ENCODE results near the gene PRM3. TPM values are rescaled to one million over a fixed set of nuclear protein-coding genes. Genes with fewer than 3 reads are reported as not detected.
A peak's percentile ranks its signal among the peaks of the same experiment; 100 is the strongest.

The PRM3 gene
- total and polyA plus RNA-seq, 4 experiments from 2014 or later: not detected

DNA sequence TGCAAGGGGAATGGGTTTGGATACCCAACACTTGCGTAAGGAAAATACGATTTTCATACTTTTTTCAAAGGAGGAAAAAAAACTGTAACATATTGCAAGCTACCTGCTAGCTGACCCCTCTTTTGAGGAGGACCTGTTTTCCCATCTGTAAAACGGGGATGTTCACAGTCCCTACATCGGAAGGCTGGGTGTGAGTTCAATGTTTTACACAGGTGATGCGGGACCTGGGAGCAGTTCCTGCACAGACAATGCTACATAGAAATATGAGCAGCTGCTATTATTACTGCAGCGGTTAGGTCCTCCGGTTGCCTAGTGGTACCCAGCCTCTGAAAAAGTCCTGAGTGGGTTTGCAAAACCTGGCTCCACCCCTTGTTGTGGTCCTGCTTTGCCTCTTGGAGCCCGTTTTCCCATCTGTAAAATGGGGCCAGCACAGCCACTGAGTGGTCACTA is 20.9 kb downstream of the PRM3 start:
- intact Hi-C loops (cut with micrococcal nuclease): loop anchor here (5.0 to 10.0 kb wide), 3 partner anchors 60 to 662 kb away; partner anchors contain the start of gene GSPT1
- peaks cover 32 to 56% (median 38%) of the 10 kb centered on the region in 4 donors for H3K4me1 Mint-ChIP-seq
- H3K4me3 Mint-ChIP-seq: peak overlapping the region; percentile 86 to 91 (median 89)
- peak in 1 of 5 donors; percentile 30 for DNase-seq
- peak overlapping the region; percentile 33 for H3K27ac ChIP-seq (ENCODE audit: low read depth, low read length)
- no peaks in the 10 kb centered on the region for H3K27me3 ChIP-seq (ENCODE audit: insufficient read depth, low read length)
- H3K4me3 ChIP-seq (ENCODE audit: low read length in 2 of 2): peak overlapping the region; percentile 24 to 33
- POLR2A ChIA-PET (ENCODE audit: partially characterized antibody): interaction anchor here (0.6 to 8.3 kb wide), 19 partner anchors 10 to 866 kb away, joined by 3 to 283 read pairs (median 4); partner anchors contain the start of gene TNP2
- peaks cover 0 to 14% (median 0%) of the 10 kb centered on the region in 8 donors for H3K9me3 Mint-ChIP-seq
- peaks cover 39% of the 10 kb centered on the region for H3K4me1 ChIP-seq (ENCODE audit: insufficient read depth, low read length)
- H3K9me3 ChIP-seq (ENCODE audit: control insufficient read depth in 1 of 2, low read length in 2 of 2): no peaks in the 10 kb centered on the region
- H3K36me3 Mint-ChIP-seq: peaks cover 5 to 36% of the 10 kb centered on the region in 2 donors
- H3K36me3 ChIP-seq (ENCODE audit: insufficient read depth, low read length): peaks cover 6% of the 10 kb centered on the region
- H3K27ac Mint-ChIP-seq: peak overlapping the region; percentile 69 to 97 (median 95)
- no peaks in the 10 kb centered on the region for H3K27me3 Mint-ChIP-seq
- CTCF ChIA-PET (ENCODE audit: partially characterized antibody): interaction anchor here (0.8 to 2.1 kb wide), 9 partner anchors 19 to 290 kb away, joined by 3 to 12 read pairs (median 4); no protein-coding TSS in a partner anchor

DNA sequence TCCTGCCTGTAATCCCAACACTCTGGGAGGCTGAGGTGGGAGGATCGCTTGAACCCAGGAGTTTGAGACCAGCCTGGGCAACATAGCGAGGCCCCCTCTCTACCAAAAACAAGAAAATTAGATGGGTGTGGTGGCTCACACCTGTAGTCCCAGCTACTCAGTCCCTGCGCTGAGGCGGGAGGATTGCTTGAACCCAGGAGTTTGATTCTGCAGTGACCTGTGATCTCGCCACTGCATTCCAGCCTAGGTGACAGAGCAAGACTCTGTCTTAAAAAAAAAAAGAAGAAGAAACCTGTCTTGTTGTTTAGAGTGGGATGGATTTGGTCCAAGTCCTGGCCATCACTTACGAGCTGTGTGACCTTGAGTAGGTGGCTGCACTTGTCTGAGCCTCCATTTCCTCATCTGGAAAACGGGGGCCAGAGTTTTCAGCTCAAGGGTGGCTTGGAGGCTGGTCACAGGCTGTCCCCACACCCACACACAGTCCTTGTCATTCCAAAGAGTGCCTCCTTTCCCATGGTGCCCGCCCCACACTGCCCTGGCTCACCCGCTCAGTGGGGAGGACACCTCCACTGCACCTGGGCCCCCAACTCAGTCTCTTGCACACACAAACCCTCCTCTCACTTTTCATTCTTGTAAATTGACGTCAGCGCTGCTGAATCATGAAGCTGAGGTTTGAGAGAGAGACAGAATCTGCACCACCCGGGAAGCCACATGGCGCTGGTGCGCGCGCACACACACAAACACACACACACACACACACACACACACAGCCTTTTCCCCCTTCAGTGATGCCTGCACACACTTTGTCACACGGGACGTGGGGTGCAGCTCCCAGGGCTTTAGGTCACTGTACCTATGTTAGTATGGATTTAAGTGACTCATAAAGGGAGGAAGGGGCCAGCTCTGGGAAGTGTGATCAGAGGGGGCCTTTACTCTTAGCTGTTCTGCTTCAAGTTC is 21.6 kb downstream of the PRM3 start:
- CTCF ChIA-PET (ENCODE audit: partially characterized antibody): interaction anchor here (0.8 to 2.1 kb wide), 9 partner anchors 16 to 289 kb away, joined by 3 to 12 read pairs (median 4); no protein-coding TSS in a partner anchor
- peaks cover 0 to 14% (median 0%) of the 10 kb centered on the region in 8 donors for H3K9me3 Mint-ChIP-seq
- intact Hi-C loops (cut with micrococcal nuclease): loop anchor here (5.0 to 10.0 kb wide), 3 partner anchors 60 to 663 kb away; partner anchors contain the start of gene GSPT1
- peaks cover 5 to 32% of the 10 kb centered on the region in 2 donors for H3K36me3 Mint-ChIP-seq
- POLR2A ChIA-PET (ENCODE audit: partially characterized antibody): interaction anchor here (0.6 to 8.3 kb wide), 21 partner anchors 10 to 865 kb away, joined by 3 to 283 read pairs (median 3); partner anchors contain the start of gene TNP2
- H3K4me3 Mint-ChIP-seq: peak overlapping the region; percentile 86 to 91 (median 89)
- Histone ChIP-seq H3K4me1 (ENCODE audit: insufficient read depth, low read length) (peaks cover 32% of the 10 kb centered on the region), H3K4me3 (ENCODE audit: low read length in 2 of 2) (peak overlapping the region; percentile 24 to 33), H3K27me3 (ENCODE audit: insufficient read depth, low read length) (no peaks in the 10 kb centered on the region), H3K36me3 (ENCODE audit: insufficient read depth, low read length) (peaks cover 6% of the 10 kb centered on the region), H3K27ac (ENCODE audit: low read depth, low read length) (peak overlapping the region; percentile 33), H3K9me3 (ENCODE audit: control insufficient read depth in 1 of 2, low read length in 2 of 2) (no peaks in the 10 kb centered on the region)
- peak; percentile 74 to 90 (median 78) for DNase-seq
- no peaks in the 10 kb centered on the region for H3K27me3 Mint-ChIP-seq
- H3K27ac Mint-ChIP-seq: peak overlapping the region; percentile 69 to 97 (median 95)
- peaks cover 25 to 49% (median 31%) of the 10 kb centered on the region in 4 donors for H3K4me1 Mint-ChIP-seq

DNA sequence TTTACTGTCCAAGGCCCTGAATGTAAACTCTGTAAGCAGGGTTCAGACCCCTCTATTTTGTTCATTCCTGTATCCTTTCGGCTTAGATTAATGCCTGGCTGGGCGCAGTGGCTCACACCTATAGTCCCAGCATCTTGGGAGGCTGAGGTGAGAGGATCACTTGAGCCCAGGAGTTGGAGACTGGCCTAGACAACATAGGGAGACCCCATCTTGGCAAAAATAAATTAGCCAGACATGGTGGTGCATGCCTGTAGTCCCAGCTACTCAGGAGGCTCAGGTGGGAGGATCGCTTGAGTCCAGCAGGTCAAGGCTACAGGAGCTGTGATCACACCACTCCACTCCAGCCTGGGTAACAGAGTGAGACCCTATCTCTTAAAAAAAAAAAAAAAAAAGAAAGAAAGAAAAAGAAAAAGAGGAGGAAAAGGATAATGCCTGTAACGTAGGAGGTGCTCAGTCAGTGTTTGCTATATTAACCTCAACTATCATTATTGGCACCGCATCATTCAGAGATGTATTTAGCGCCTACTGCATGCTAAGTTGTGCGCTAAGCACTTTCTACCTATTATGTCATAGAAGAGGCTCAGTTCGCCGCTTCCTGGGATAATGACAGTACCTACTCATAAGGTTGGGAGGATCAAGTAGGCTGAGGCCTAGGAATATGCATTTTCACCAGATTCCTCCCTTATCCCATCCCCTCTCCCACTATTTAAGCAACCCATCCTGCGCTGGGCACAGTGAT is 22.5 kb downstream of the PRM3 start:
- Mint-ChIP-seq H3K4me1 (peaks cover 25 to 42% (median 33%) of the 10 kb centered on the region in 4 donors), H3K9me3 (peaks cover 0 to 12% (median 0%) of the 10 kb centered on the region in 8 donors), H3K27ac (peak overlapping the region in 6 of 7 donors; percentile 4 to 97 (median 93)), H3K36me3 (peaks cover 5 to 29% of the 10 kb centered on the region in 2 donors), H3K27me3 (no peaks in the 10 kb centered on the region), H3K4me3 (peak overlapping the region in 1 of 8 donors; percentile 10)
- peaks cover 6% of the 10 kb centered on the region for H3K36me3 ChIP-seq (ENCODE audit: insufficient read depth, low read length)
- no peak for DNase-seq
- intact Hi-C loops (cut with micrococcal nuclease): loop anchor here (5.0 to 10.0 kb wide), 3 partner anchors 59 to 664 kb away; partner anchors contain the start of gene GSPT1
- no peaks in the 10 kb centered on the region for H3K27me3 ChIP-seq (ENCODE audit: insufficient read depth, low read length)
- H3K9me3 ChIP-seq (ENCODE audit: control insufficient read depth in 1 of 2, low read length in 2 of 2): no peaks in the 10 kb centered on the region
- H3K27ac ChIP-seq (ENCODE audit: low read depth, low read length): peak overlapping the region; percentile 33
- CTCF ChIA-PET (ENCODE audit: partially characterized antibody): interaction anchor here (1.0 to 2.1 kb wide), 5 partner anchors 15 to 288 kb away, joined by 3 to 12 read pairs (median 5); no protein-coding TSS in a partner anchor
- H3K4me3 ChIP-seq (ENCODE audit: low read length in 2 of 2): no peak overlapping the region
- POLR2A ChIA-PET (ENCODE audit: partially characterized antibody): interaction anchor here (0.8 to 8.3 kb wide), 6 partner anchors 13 to 287 kb away, joined by 3 to 283 read pairs (median 6); no protein-coding TSS in a partner anchor
- H3K4me1 ChIP-seq (ENCODE audit: insufficient read depth, low read length): peaks cover 31% of the 10 kb centered on the region

DNA sequence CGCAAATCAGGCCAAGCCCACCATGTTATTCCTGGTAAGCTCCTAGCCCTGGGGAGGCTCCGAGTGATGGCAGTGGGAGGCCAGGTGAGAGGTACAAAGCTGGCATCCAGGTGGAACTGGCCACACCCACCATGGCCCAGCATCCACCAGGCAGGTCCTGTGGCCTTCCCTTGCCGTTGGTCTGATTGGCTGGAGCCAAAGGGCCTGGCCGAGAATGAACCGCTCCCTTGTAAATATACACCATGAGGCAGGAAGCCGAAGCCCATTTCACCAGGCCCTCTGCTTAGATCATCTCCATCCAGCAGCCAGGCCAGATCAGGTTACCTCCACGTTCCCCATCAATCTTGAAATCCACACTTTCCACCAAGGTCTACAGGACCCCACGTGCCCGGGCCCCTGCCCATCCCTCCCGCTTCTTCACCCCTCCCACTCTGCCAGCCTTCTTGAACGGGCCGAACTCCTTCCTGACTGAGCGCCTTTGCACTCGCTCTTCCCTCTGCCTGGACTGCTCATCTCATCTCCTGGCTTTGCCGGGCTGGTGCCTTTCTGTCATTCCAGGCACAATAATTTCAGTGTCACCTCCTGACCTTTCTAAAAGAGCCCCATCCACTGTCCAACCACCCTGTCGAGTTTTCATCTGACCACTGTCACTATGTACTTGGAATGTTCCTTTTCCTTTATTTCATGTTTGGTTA is 23.2 kb downstream of the PRM3 start:
- Mint-ChIP-seq H3K4me1 (peaks cover 25 to 48% (median 33%) of the 10 kb centered on the region in 4 donors), H3K4me3 (peak overlapping the region in 1 of 8 donors; percentile 57), H3K27ac (peak overlapping the region in 6 of 7 donors; percentile 4 to 95 (median 80)), H3K27me3 (no peaks in the 10 kb centered on the region), H3K36me3 (peaks cover 5 to 29% of the 10 kb centered on the region in 2 donors), H3K9me3 (peaks cover 0 to 12% (median 0%) of the 10 kb centered on the region in 8 donors)
- H3K9me3 ChIP-seq (ENCODE audit: control insufficient read depth in 1 of 2, low read length in 2 of 2): no peaks in the 10 kb centered on the region
- POLR2A ChIA-PET (ENCODE audit: partially characterized antibody): interaction anchor here (2.5 kb wide), 1 partner anchor 17 kb away, joined by 25 read pairs; no protein-coding TSS in a partner anchor
- DNase-seq: no peak
- H3K27me3 ChIP-seq (ENCODE audit: insufficient read depth, low read length): no peaks in the 10 kb centered on the region
- peaks cover 6% of the 10 kb centered on the region for H3K36me3 ChIP-seq (ENCODE audit: insufficient read depth, low read length)
- peaks cover 31% of the 10 kb centered on the region for H3K4me1 ChIP-seq (ENCODE audit: insufficient read depth, low read length)
- no peak overlapping the region for H3K27ac ChIP-seq (ENCODE audit: low read depth, low read length)
- CTCF ChIA-PET (ENCODE audit: partially characterized antibody): no interaction called here
- no peak overlapping the region for H3K4me3 ChIP-seq (ENCODE audit: low read length in 2 of 2)
- intact Hi-C loops (cut with micrococcal nuclease): loop anchor here (5.0 to 10.0 kb wide), 3 partner anchors 58 to 665 kb away; partner anchors contain the start of gene GSPT1

DNA sequence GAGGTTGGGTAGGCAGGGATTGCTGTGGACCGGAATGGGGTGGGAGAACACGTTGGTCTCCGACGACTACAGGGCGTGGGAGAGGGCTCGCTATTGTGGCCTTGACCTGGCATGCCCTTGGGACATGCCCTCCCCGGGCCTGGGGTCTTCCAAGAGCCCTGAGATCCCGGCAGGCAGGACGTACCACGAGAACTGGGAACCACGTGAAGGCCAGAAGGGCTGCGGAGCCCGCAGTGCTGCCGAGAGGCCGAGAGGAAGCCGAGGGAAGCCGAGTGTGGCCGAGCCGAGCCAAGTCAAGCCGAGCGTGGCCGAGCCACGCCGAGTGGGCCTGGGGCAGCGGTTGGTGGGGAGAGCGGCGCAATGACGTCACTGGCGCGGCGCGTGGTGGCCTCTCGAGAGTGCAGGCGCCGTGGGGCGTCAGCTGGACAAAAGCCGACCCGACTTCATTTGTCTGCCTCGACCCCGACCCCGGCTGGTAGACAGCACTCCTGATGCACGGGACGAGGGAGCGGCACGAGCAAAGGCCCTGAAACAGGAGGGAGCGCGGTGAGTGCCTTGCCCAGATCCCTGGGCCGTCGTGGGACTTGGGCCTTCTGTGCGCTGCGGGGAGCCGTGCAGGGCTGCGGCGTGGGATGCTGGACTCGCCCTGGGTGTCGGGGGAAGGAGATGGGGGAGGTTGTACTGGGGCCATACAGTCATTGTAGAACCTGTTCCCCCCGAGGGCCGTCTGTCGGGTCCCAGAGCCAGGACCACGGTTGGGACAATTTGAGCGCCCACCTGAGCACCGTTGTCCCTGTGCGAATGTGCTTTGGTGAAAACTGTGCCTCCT is 24.0 kb downstream of the PRM3 start:
- H3K27me3 ChIP-seq (ENCODE audit: insufficient read depth, low read length): no peaks in the 10 kb centered on the region
- Mint-ChIP-seq H3K36me3 (peaks cover 5 to 29% of the 10 kb centered on the region in 2 donors), H3K4me3 (no peak overlapping the region), H3K4me1 (peaks cover 25 to 52% (median 34%) of the 10 kb centered on the region in 4 donors), H3K27me3 (no peaks in the 10 kb centered on the region), H3K27ac (peak overlapping the region in 2 of 7 donors; percentile 51 to 95), H3K9me3 (peaks cover 0 to 8% (median 0%) of the 10 kb centered on the region in 8 donors)
- H3K27ac ChIP-seq (ENCODE audit: low read depth, low read length): no peak overlapping the region
- H3K4me1 ChIP-seq (ENCODE audit: insufficient read depth, low read length): peaks cover 31% of the 10 kb centered on the region
- ChIA-PET CTCF (ENCODE audit: partially characterized antibody) (no interaction called here), POLR2A (ENCODE audit: partially characterized antibody) (no interaction called here)
- DNase-seq: no peak
- no peaks in the 10 kb centered on the region for H3K9me3 ChIP-seq (ENCODE audit: control insufficient read depth in 1 of 2, low read length in 2 of 2)
- no peak overlapping the region for H3K4me3 ChIP-seq (ENCODE audit: low read length in 2 of 2)
- peaks cover 6% of the 10 kb centered on the region for H3K36me3 ChIP-seq (ENCODE audit: insufficient read depth, low read length)
- intact Hi-C loops (cut with micrococcal nuclease): loop anchor here (5.0 to 10.0 kb wide), 3 partner anchors 57 to 665 kb away; partner anchors contain the start of gene GSPT1

Measured in CD4-positive, alpha-beta memory T cell (primary cell).